Mammary epithelial cell (primary cell): ENCODE measurements around the gene MAP3K19.

Experiments
- CTCF ChIP-seq, 2 donors: IDR thresholded peaks in 1 of 2; conservative IDR thresholded peaks in 1 of 2; 2 replicates each; pipeline ENCODE4 v1.5.1; 2011 to 2012; ENCODE audit warnings: inconsistent platforms in 2 of 2, low read length in 2 of 2, mild to moderate bottlenecking in 2 of 2, control low read depth in 1 of 2, low read depth in 1 of 2; ENCODE audit not compliant: insufficient read depth in 1 of 2; ENCODE audit errors: extremely low read depth in 1 of 2
- EZH2 ChIP-seq: IDR thresholded peaks from 2 replicates; pipeline ENCODE4 v1.6.1; 2012; ENCODE audit warnings: low read length, inconsistent platforms, borderline replicate concordance

DNA sequence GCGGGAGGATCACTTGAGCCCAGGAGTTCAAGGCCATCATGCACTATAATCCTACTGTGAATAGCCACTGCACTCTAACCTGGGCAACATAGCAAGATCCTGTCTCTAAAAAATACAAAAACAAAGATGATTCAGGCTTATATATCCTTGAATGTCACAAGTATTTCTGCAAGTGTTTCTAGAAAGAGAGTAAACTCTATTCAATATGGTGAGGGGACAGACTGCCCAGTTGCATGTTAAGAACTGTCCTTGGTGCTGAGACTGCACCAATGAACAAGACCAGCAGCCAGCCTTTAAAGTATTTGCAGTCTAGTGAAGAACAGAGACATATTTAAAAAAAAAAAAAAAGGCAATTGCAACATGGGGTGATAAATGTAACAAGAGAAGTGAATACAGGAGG is 16.4 kb downstream of the MAP3K19 start:
- no peak for TF ChIP-seq CTCF (conservative IDR thresholded peaks at IDR 0.05 in 1 of 2, IDR thresholded peaks at IDR 0.05 in 1 of 2; ENCODE audit: extremely low read depth in 1 of 2, insufficient read depth in 1 of 2, low read depth in 1 of 2, low read length in 2 of 2)
- TF ChIP-seq EZH2: no peak
